T1000 (cell line): Measurements from ENCODE around the gene SUMO4.
A peak's percentile ranks its signal among the peaks of the same experiment; 100 is the strongest.
"Not testable (repeated sequence)": the region's sequence is repeated elsewhere in the genome, so short reads cannot be mapped to it uniquely, and the experiment has no call there.

ENCODE experiments used
- DNase-seq: peaks from one replicate; lab custom pipeline; 2025; ENCODE audit warnings: mixed read lengths; lab: John Stamatoyannopoulos, UW

The SUMO4 gene

GRCh38 chr6:149431905-149432775, 32.1 kb downstream of the SUMO4 start:
- peak; percentile 70 for DNase-seq

GRCh38 chr6:149433405-149433804, 33.3 kb downstream of the SUMO4 start:
- no peak for DNase-seq

GRCh38 chr6:149433881-149434280, 33.8 kb downstream of the SUMO4 start:
- no peak for DNase-seq

GRCh38 chr6:149435919-149436586, 36.0 kb downstream of the SUMO4 start:
- no peak for DNase-seq

- DNase-seq = no peak
Measured at GRCh38 chr6:149436647-149437046, 36.6 kb downstream of the SUMO4 start.

GRCh38 chr6:149437212-149437611, 37.1 kb downstream of the SUMO4 start:
- DNase-seq = no peak

- no peak for DNase-seq
Measured at GRCh38 chr6:149438855-149439254, 38.8 kb downstream of the SUMO4 start.

- no peak for DNase-seq
Measured at GRCh38 chr6:149439626-149440025, 39.6 kb downstream of the SUMO4 start.

- no peak for DNase-seq
Measured at GRCh38 chr6:149440735-149441671, 40.9 kb downstream of the SUMO4 start.

GRCh38 chr6:149441740-149442139, 41.7 kb downstream of the SUMO4 start:
- no peak for DNase-seq

- no peak for DNase-seq
Measured at GRCh38 chr6:149443411-149444181, 43.5 kb downstream of the SUMO4 start.

GRCh38 chr6:149444360-149445094, 44.5 kb downstream of the SUMO4 start:
- not testable (repeated sequence) for DNase-seq

- DNase-seq = no peak
Measured at GRCh38 chr6:149445095-149445466, 45.0 kb downstream of the SUMO4 start.

GRCh38 chr6:149445573-149445972, 45.5 kb downstream of the SUMO4 start:
- DNase-seq = no peak

- DNase-seq = no peak
Measured at GRCh38 chr6:149446791-149447376, 46.8 kb downstream of the SUMO4 start.

- no peak for DNase-seq
Measured at GRCh38 chr6:149448821-149449453, 48.9 kb downstream of the SUMO4 start.

GRCh38 chr6:149449831-149450678, 50.0 kb downstream of the SUMO4 start:
- no peak for DNase-seq
